Skin of body (tissue), 3 donors: ENCODE results near the gene ZBTB17. TPM values are rescaled to one million over a fixed set of nuclear protein-coding genes. Genes with fewer than 3 reads are reported as not detected.
"Not testable (repeated sequence)": the region's sequence is repeated elsewhere in the genome, so short reads cannot be mapped to it uniquely, and the experiment has no call there.

Source experiments
- DNase-seq: peaks from one replicate; lab custom pipeline; 2025; lab: John Stamatoyannopoulos, UW
- small RNA-seq: library from RNA; depleted of rRNA; stranded (forward); fragments of <200 nt; gene quantifications from one replicate; pipeline ENCODE3, GENCODE V24; 2014; ENCODE audit warnings: low replicate concordance
- total RNA-seq: library from RNA; depleted of rRNA; stranded (reverse); fragments of >200 nt; gene quantifications from one replicate; pipeline ENCODE4 v1.2.3, GENCODE V29; 2014

Gene ZBTB17
- total RNA-seq, 1 donor from 2014 or later = 17.6 TPM

DNA sequence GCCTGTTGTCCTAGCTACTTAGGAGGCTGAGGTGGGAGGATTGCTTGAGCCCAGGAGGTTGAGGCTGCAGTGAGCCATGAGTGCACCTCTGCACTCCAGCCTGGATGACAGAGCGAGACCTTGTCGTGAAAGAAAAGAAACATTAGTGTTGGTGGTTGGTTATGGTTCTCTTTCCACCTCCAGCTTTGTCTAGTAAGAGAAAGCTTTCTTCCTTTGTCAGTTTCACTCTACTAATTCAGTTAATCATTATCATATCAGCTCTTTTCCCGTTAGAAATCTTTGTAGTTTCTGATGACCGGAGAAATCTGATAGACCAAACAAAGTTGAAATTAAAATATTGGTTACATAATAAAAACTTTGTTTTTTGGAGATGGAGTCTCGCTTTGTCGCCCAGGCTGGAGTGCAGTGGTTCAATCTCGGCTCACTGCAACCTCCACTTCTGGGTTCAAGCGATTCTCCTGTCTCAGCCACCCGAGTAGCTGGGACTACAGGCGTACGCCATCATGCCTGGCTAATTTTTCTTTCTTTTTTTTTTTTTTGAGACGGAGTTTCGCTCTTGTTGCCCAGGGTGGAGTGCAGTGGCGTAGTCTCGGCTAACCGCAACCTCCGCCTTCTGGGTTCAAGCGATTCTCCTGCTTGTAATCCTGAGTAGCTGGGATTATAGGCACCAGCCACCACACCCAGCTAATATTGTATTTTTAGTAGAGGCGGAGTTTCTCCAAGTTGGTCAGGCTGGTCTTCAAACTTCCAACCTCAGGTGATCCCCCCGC lies 78.9 kb downstream of the ZBTB17 start:
- not testable (repeated sequence) for DNase-seq

DNA sequence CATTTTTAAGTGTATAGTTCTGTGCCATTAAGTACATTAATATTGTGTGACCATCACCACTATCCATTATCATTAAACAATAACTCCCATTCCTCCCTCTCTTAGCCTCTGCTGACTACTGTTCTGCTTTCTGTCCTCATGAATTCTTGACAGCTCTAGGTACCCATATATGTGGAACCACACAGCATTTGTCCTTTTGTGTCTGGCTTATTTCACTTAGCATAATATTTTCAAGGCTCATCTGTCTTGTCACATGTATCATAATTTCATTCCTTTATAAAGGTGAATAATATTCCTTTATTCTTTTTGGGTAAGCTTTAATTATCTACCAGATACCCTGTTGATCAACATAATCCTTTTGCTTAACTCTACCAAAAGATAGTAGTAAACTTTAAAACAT lies 80.7 kb downstream of the ZBTB17 start:
- no peak for DNase-seq

DNA sequence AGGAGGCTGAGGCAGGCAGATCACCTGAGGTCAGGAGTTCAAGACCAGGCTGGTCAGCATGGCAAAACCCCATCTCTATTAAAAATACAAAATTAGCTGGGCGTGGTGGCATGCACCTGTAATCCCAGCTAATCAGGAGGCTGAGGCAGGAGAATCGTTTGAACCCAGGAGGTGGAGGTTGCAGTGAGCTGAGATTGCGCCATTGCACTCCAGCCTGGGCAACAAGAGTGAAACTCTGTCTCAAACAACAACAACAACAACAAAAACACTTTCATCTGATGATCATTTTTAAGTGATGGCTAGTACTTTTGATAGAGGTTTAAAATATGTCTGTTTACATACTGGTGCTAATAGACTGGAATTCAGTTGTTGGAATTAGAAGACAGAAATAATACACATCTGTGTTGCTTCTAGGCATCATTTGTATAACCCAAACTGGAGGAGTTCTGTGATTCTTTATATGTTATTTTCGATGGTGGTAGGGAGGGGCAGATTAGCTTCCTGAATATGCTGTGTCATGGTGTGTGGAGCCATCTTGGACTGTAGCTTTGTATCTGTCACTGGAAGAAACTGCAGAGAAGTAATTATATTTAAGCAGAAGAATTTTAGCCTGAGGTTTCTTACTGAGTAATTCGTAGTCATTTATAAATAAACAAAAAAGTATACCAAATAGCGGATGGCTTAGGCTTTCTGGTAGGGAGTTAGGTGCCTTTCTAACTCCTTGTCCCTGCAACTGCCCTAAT lies 82.9 kb downstream of the ZBTB17 start:
- DNase-seq = not testable (repeated sequence)

Small RNAs within 50 kb of the gene (small RNA-seq; reads per million reads assigned to genes)
- gene AL034555.1 (not detected), gene AL355994.1 (not detected), gene AL355994.5 (not detected)

Other genes with a start within 250 kb of the ZBTB17 start
- gene SLC25A34, start 239.8 kb downstream of the ZBTB17 start, total RNA-seq = 0.49 TPM
- not detected for gene TMEM82, start 233.6 kb downstream of the ZBTB17 start, total RNA-seq
- 14.6 TPM for gene FBLIM1, start 217.3 kb downstream of the ZBTB17 start, total RNA-seq
- gene UQCRHL, start 168.5 kb downstream of the ZBTB17 start, total RNA-seq = 4.2 TPM
- gene SPEN, start 128.4 kb downstream of the ZBTB17 start, total RNA-seq = 46.5 TPM
- not detected for gene SRARP, start 28.1 kb upstream of the ZBTB17 start, total RNA-seq
- 3.0 TPM for gene HSPB7, start 41.9 kb upstream of the ZBTB17 start, total RNA-seq
- gene CLCNKA, start 45.9 kb upstream of the ZBTB17 start, total RNA-seq = 0.20 TPM
- 0.20 TPM for gene CLCNKB, start 67.7 kb upstream of the ZBTB17 start, total RNA-seq
- gene FAM131C, start 97.5 kb upstream of the ZBTB17 start, total RNA-seq = not detected
- gene EPHA2, start 180.0 kb upstream of the ZBTB17 start, total RNA-seq = 42.0 TPM
- 18.7 TPM for gene ARHGEF19, start 236.6 kb upstream of the ZBTB17 start, total RNA-seq